ENCODE measurements around the gene SH2D3A. TPM values are rescaled to one million over a fixed set of nuclear protein-coding genes. Genes with fewer than 3 reads are reported as not detected.

Gene SH2D3A
- total RNA-seq, 1 experiment from 2014 or later, result 43.4 TPM

DNA sequence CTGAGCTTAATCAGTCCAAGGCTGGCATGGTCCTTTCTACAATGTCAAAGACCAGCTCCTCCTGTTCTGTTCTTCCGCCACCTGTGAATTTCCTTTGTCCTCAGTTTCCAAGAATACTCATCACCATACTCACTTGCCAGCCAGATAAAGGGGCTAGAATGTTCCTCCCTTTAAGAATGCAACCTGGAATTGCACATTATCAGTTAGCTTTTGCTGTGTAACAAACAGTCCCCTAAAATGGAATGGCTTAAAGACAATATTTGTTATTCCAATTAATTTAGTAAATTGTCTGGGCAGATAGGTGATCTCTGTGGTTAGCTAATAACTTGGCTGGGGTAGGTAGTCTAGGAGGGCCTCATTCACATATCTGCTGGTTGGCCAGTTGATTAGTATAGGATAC lies 41.3 kb upstream of the SH2D3A start:
- H3K4me2 ChIP-seq, result no peak overlapping the region
- peaks cover 1% of the 10 kb centered on the region; the same call in 1 of the 2 replicates for H3F3A ChIP-seq (ENCODE audit: insufficient read depth, low read depth)
- no peak for DNase-seq
- H2AFZ ChIP-seq, result no peak overlapping the region
- 0 out of 2 replicates have a peak, but pooled peaks cover 3% of the 10 kb centered on the region for H3K9me2 ChIP-seq (ENCODE audit: insufficient read depth)
- no peaks in the 10 kb centered on the region for H3K36me3 ChIP-seq (ENCODE audit: low read depth)
- H3K27me3 ChIP-seq (ENCODE audit: insufficient read depth, low read depth), result no peaks in the 10 kb centered on the region
- no peaks in the 10 kb centered on the region for H4K20me1 ChIP-seq (ENCODE audit: insufficient read depth)
- no peaks in the 10 kb centered on the region for H3K9me3 ChIP-seq (ENCODE audit: insufficient read depth, low read depth)
- H3K79me2 ChIP-seq (ENCODE audit: low read depth), result no peaks in the 10 kb centered on the region
- intact Hi-C loops (cut with micrococcal nuclease; ENCODE audit: unreplicated experiment), result no loop called here
- CTCF ChIA-PET, result no interaction called here
- no TSS peak for BruUV-seq (replicated peaks)
- H3K4me3 ChIP-seq, result no peak overlapping the region
- H3K4me1 ChIP-seq (replicated peaks; ENCODE audit: insufficient read depth), result no peaks in the 10 kb centered on the region
- POLR2A ChIA-PET (ENCODE audit: unreplicated experiment), result interaction anchor here (0.6 kb wide), 1 partner anchor 1010 kb away, joined by 6 read pairs; no protein-coding TSS in a partner anchor
- H3K27ac ChIP-seq, result no peak overlapping the region
- TF ChIP-seq EZH2 (IDR thresholded peaks at IDR 0.05; ENCODE audit: low read depth), result no peak
- TF ChIP-seq, protein P1, sequence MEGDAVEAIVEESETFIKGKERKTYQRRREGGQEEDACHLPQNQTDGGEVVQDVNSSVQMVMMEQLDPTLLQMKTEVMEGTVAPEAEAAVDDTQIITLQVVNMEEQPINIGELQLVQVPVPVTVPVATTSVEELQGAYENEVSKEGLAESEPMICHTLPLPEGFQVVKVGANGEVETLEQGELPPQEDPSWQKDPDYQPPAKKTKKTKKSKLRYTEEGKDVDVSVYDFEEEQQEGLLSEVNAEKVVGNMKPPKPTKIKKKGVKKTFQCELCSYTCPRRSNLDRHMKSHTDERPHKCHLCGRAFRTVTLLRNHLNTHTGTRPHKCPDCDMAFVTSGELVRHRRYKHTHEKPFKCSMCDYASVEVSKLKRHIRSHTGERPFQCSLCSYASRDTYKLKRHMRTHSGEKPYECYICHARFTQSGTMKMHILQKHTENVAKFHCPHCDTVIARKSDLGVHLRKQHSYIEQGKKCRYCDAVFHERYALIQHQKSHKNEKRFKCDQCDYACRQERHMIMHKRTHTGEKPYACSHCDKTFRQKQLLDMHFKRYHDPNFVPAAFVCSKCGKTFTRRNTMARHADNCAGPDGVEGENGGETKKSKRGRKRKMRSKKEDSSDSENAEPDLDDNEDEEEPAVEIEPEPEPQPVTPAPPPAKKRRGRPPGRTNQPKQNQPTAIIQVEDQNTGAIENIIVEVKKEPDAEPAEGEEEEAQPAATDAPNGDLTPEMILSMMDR (conservative IDR thresholded peaks at IDR 0.05), result no peak

GRCh38 chr19:6807291-6807690 lies 40.1 kb upstream of the SH2D3A start:
- no peak overlapping the region for H3K27ac ChIP-seq
- CTCF ChIA-PET, result no interaction called here
- BruUV-seq (replicated peaks), result no TSS peak
- no peaks in the 10 kb centered on the region for H3K36me3 ChIP-seq (ENCODE audit: low read depth)
- no peak for DNase-seq
- POLR2A ChIA-PET (ENCODE audit: unreplicated experiment), result no interaction called here
- no peak overlapping the region for H2AFZ ChIP-seq
- no peak overlapping the region for H3K4me3 ChIP-seq
- intact Hi-C loops (cut with micrococcal nuclease; ENCODE audit: unreplicated experiment), result no loop called here
- no peaks in the 10 kb centered on the region for H4K20me1 ChIP-seq (ENCODE audit: insufficient read depth)
- H3K9me3 ChIP-seq (ENCODE audit: insufficient read depth, low read depth), result no peaks in the 10 kb centered on the region
- H3K9me2 ChIP-seq (ENCODE audit: insufficient read depth), result 0 out of 2 replicates have a peak, but pooled peaks cover 1% of the 10 kb centered on the region
- H3K4me1 ChIP-seq (replicated peaks; ENCODE audit: insufficient read depth), result peaks cover 12% of the 10 kb centered on the region
- TF ChIP-seq, protein P1 (conservative IDR thresholded peaks at IDR 0.05), result no peak
- TF ChIP-seq EZH2 (IDR thresholded peaks at IDR 0.05; ENCODE audit: low read depth), result no peak
- H3K79me2 ChIP-seq (ENCODE audit: low read depth), result no peaks in the 10 kb centered on the region
- H3K27me3 ChIP-seq (ENCODE audit: insufficient read depth, low read depth), result no peaks in the 10 kb centered on the region
- H3K4me2 ChIP-seq, result no peak overlapping the region
- peaks cover 10% of the 10 kb centered on the region; the same call in 1 of the 2 replicates for H3F3A ChIP-seq (ENCODE audit: insufficient read depth, low read depth)

GRCh38 chr19:6806488-6806887 lies 39.3 kb upstream of the SH2D3A start:
- Histone ChIP-seq H3K4me3 (no peak overlapping the region), H2AFZ (no peak overlapping the region), H3K79me2 (ENCODE audit: low read depth) (no peaks in the 10 kb centered on the region), H3K9me3 (ENCODE audit: insufficient read depth, low read depth) (no peaks in the 10 kb centered on the region), H3K4me2 (no peak overlapping the region), H4K20me1 (ENCODE audit: insufficient read depth) (no peaks in the 10 kb centered on the region), H3K27ac (no peak overlapping the region), H3F3A (ENCODE audit: insufficient read depth, low read depth) (peaks cover 16% of the 10 kb centered on the region; the same call in 1 of the 2 replicates), H3K4me1 (replicated peaks; ENCODE audit: insufficient read depth) (peaks cover 13% of the 10 kb centered on the region), H3K36me3 (ENCODE audit: low read depth) (no peaks in the 10 kb centered on the region), H3K27me3 (ENCODE audit: insufficient read depth, low read depth) (no peaks in the 10 kb centered on the region), H3K9me2 (ENCODE audit: insufficient read depth) (no peaks in the 10 kb centered on the region)
- no peak for TF ChIP-seq EZH2 (IDR thresholded peaks at IDR 0.05; ENCODE audit: low read depth)
- TF ChIP-seq, protein P1 (conservative IDR thresholded peaks at IDR 0.05), result no peak
- intact Hi-C loops (cut with micrococcal nuclease; ENCODE audit: unreplicated experiment), result no loop called here
- BruUV-seq (replicated peaks), result no TSS peak
- DNase-seq, result no peak
- CTCF ChIA-PET, result no interaction called here
- POLR2A ChIA-PET (ENCODE audit: unreplicated experiment), result no interaction called here

Measured in PC-9 (cell line).